ENCODE data around the gene CFAP126. TPM values are rescaled to one million over a fixed set of nuclear protein-coding genes. Genes with fewer than 3 reads are reported as not detected.

The CFAP126 gene
- polyA plus RNA-seq, 6 donors from 2014 or later, result not detected

Other genes with a start within 250 kb of the CFAP126 start
- 10 to 100 TPM; 64.0 to 93.7 (median 88.7) TPM for gene PFDN2, start 249.8 kb downstream of the CFAP126 start, polyA plus RNA-seq (ENCODE audit: low read depth in 6 of 6)
- gene NIT1, start 249.8 kb downstream of the CFAP126 start, polyA plus RNA-seq (ENCODE audit: low read depth in 6 of 6), result 10 to 100 TPM; 21.3 to 30.1 (median 25.6) TPM
- gene DEDD, start 235.2 kb downstream of the CFAP126 start, polyA plus RNA-seq (ENCODE audit: low read depth in 6 of 6), result 10 to 100 TPM; 36.4 to 55.3 (median 39.2) TPM
- 100 to 1,000 TPM; 119 to 151 (median 133) TPM for gene UFC1, start 213.9 kb downstream of the CFAP126 start, polyA plus RNA-seq (ENCODE audit: low read depth in 6 of 6)
- gene USP21, start 208.4 kb downstream of the CFAP126 start, polyA plus RNA-seq (ENCODE audit: low read depth in 6 of 6), result 10 to 100 TPM; 13.1 to 33.0 (median 18.5) TPM
- gene PPOX, start 201.4 kb downstream of the CFAP126 start, polyA plus RNA-seq (ENCODE audit: low read depth in 6 of 6), result 10 to 100 TPM; 12.7 to 20.3 (median 14.0) TPM
- gene B4GALT3, start 190.4 kb downstream of the CFAP126 start, polyA plus RNA-seq (ENCODE audit: low read depth in 6 of 6), result 10 to 100 TPM; 37.8 to 51.6 (median 45.6) TPM
- under 1 TPM in 1 of 6 donors, not detected in 5; 0.03 TPM for gene ADAMTS4, start 168.8 kb downstream of the CFAP126 start, polyA plus RNA-seq (ENCODE audit: low read depth in 6 of 6)
- gene NDUFS2, start 165.5 kb downstream of the CFAP126 start, polyA plus RNA-seq (ENCODE audit: low read depth in 6 of 6), result 10 to 100 TPM; 66.1 to 98.8 (median 87.7) TPM
- 10 to 100 TPM in 4 of 6 donors, 1 to 10 TPM in 2; 4.9 to 28.0 (median 12.4) TPM for gene FCER1G, start 152.6 kb downstream of the CFAP126 start, polyA plus RNA-seq (ENCODE audit: low read depth in 6 of 6)
- not detected for gene APOA2, start 144.2 kb downstream of the CFAP126 start, polyA plus RNA-seq (ENCODE audit: low read depth in 6 of 6)
- 1 to 10 TPM; 1.5 to 5.8 (median 4.4) TPM for gene TOMM40L, start 141.8 kb downstream of the CFAP126 start, polyA plus RNA-seq (ENCODE audit: low read depth in 6 of 6)
- gene NR1I3, start 129.7 kb downstream of the CFAP126 start, polyA plus RNA-seq (ENCODE audit: low read depth in 6 of 6), result not detected
- gene PCP4L1, start 109.1 kb downstream of the CFAP126 start, polyA plus RNA-seq (ENCODE audit: low read depth in 6 of 6), result not detected
- not detected for gene MPZ, start 57.9 kb downstream of the CFAP126 start, polyA plus RNA-seq (ENCODE audit: low read depth in 6 of 6)
- 100 to 1,000 TPM; 186 to 393 (median 238) TPM for gene SDHC, start 53.5 kb downstream of the CFAP126 start, polyA plus RNA-seq (ENCODE audit: low read depth in 6 of 6)
- 1 to 10 TPM in 4 of 6 donors, under 1 TPM in 2; 0.23 to 5.0 (median 1.4) TPM for gene FCGR2A, start 137.6 kb upstream of the CFAP126 start, polyA plus RNA-seq (ENCODE audit: low read depth in 6 of 6)
- under 1 TPM in 2 of 6 donors, not detected in 4; 0.12 to 0.13 TPM for gene HSPA6, start 156.7 kb upstream of the CFAP126 start, polyA plus RNA-seq (ENCODE audit: low read depth in 6 of 6)
- gene FCGR3A, start 181.9 kb upstream of the CFAP126 start, polyA plus RNA-seq (ENCODE audit: low read depth in 6 of 6), result 1 to 10 TPM in 4 of 6 donors, under 1 TPM in 2; 0.33 to 3.1 (median 1.3) TPM